Stromal cell of bone marrow (primary cell): ENCODE measurements around the gene CTNNAL1.
"Not testable (repeated sequence)": the region's sequence is repeated elsewhere in the genome, so short reads cannot be mapped to it uniquely, and the experiment has no call there.

Experiments
- DNase-seq: peaks from one replicate; pipeline ENCODE4 v3.0.0-alpha.2; 2012; ENCODE audit warnings: low read depth

Gene CTNNAL1

GRCh38 chr9:109012876-109013678, at the start of gene CTNNAL1:
Gene CTNNAL1, minus strand, starts transcription at chr9:109013499. Its CDS starts 57 bp downstream, at chr9:109013442.
- peak; percentile 68 for DNase-seq

GRCh38 chr9:109062543-109062942, 49.2 kb upstream of the CTNNAL1 start:
- DNase-seq = no peak

- no peak for DNase-seq
These were observed 46.9 kb upstream of the CTNNAL1 start for GRCh38 chr9:109060191-109060590.

GRCh38 chr9:109053121-109053520, 39.8 kb upstream of the CTNNAL1 start:
- DNase-seq = not testable (repeated sequence)

- peak; percentile 56 for DNase-seq
These were observed 39.1 kb upstream of the CTNNAL1 start for GRCh38 chr9:109052416-109052815.

- no peak for DNase-seq
These were observed 38.4 kb upstream of the CTNNAL1 start for GRCh38 chr9:109051733-109052132.

- DNase-seq = no peak
These were observed 37.1 kb upstream of the CTNNAL1 start for GRCh38 chr9:109050444-109050843.

- no peak for DNase-seq
These were observed 35.5 kb upstream of the CTNNAL1 start for GRCh38 chr9:109048822-109049221.

- DNase-seq = no peak
These were observed 34.0 kb upstream of the CTNNAL1 start for GRCh38 chr9:109047259-109047658.

GRCh38 chr9:109046346-109046745, 33.0 kb upstream of the CTNNAL1 start:
- DNase-seq = no peak

GRCh38 chr9:109043578-109043977, 30.3 kb upstream of the CTNNAL1 start:
- DNase-seq = no peak

- no peak for DNase-seq
These were observed 27.3 kb upstream of the CTNNAL1 start for GRCh38 chr9:109040571-109040970.

- DNase-seq = no peak
These were observed 26.2 kb upstream of the CTNNAL1 start for GRCh38 chr9:109039539-109039938.

GRCh38 chr9:109037946-109038715, 24.8 kb upstream of the CTNNAL1 start:
- DNase-seq = no peak

GRCh38 chr9:109036744-109037680, 23.7 kb upstream of the CTNNAL1 start:
- no peak for DNase-seq

- DNase-seq = peak; percentile 33
These were observed 22.6 kb upstream of the CTNNAL1 start for GRCh38 chr9:109035684-109036423.

GRCh38 chr9:109033941-109034700, 20.8 kb upstream of the CTNNAL1 start:
- no peak for DNase-seq

GRCh38 chr9:109031241-109031640, 17.9 kb upstream of the CTNNAL1 start:
- peak; percentile 21 for DNase-seq

- no peak for DNase-seq
These were observed 17.1 kb upstream of the CTNNAL1 start for GRCh38 chr9:109030426-109030825.

GRCh38 chr9:109028457-109028856, 15.2 kb upstream of the CTNNAL1 start:
- DNase-seq = no peak

GRCh38 chr9:109027176-109027575, 13.9 kb upstream of the CTNNAL1 start:
- no peak for DNase-seq
